Measurements from ENCODE around the gene MAP4.
A peak's percentile ranks its signal among the peaks of the same experiment; 100 is the strongest.

Gene MAP4

DNA sequence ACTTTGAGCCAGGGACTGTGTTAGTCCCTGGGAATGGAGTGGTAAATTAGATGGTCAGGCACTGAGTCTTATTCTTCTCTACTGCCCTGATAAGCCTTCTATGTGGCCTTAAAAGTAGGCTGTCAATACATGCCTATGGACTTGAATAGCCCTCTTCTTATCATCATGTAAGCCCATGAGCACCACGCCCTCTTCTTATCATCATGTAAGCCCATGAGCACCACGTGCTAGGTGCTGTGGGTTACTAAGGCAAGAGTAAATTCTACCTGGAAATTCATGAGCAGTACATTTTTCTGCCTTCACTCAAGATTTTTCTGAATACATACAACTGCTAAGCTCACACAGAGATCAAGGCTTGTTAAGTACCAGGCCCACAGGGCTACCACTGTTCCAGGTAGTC lies 144.8 kb downstream of the MAP4 start:
- Histone ChIP-seq H2BK120ac (ENCODE audit: insufficient read depth, low read length, poor library complexity) (no peak overlapping the region), H3K4me2 (ENCODE audit: low read length) (no peak overlapping the region), H3K14ac (ENCODE audit: low read length) (no peak overlapping the region), H3K27me3 (ENCODE audit: insufficient read depth, low read length) (no peaks in the 10 kb centered on the region), H4K91ac (ENCODE audit: low read depth, low read length) (no peak overlapping the region), H3K4me1 (ENCODE audit: control insufficient read depth in 1 of 2, insufficient read depth in 2 of 2, low read length in 2 of 2) (no peaks in the 10 kb centered on the region), H2BK5ac (ENCODE audit: low read depth, low read length, poor library complexity) (no peak overlapping the region), H3K4ac (ENCODE audit: low read depth, low read length) (no peak overlapping the region), H3K9ac (ENCODE audit: low read length) (no peak overlapping the region), H4K12ac (ENCODE audit: low read depth, low read length) (no peak overlapping the region), H3K79me1 (ENCODE audit: low read length) (no peaks in the 10 kb centered on the region), H3K36me3 (ENCODE audit: control insufficient read depth in 1 of 2, insufficient read depth in 2 of 2, low read length in 2 of 2) (peaks cover 42 to 62% of the 10 kb centered on the region in 2 experiments), H2BK12ac (ENCODE audit: low read length) (no peak overlapping the region), H3K79me2 (ENCODE audit: control insufficient read depth, insufficient read depth, low read length, poor library complexity) (no peaks in the 10 kb centered on the region), H3K18ac (ENCODE audit: low read length) (no peak overlapping the region), H2AK5ac (ENCODE audit: low read length) (no peak overlapping the region), H3K23ac (ENCODE audit: low read length) (no peak overlapping the region), H3K4me3 (ENCODE audit: low read depth, low read length) (no peak overlapping the region), H3K27ac (ENCODE audit: low read depth, low read length) (no peak overlapping the region), H4K8ac (ENCODE audit: low read depth, low read length) (no peak overlapping the region), H2AFZ (ENCODE audit: insufficient read depth, low read length, poor library complexity) (no peak overlapping the region), H3K9me3 (ENCODE audit: insufficient read depth, low read depth, low read length) (peaks cover 2% of the 10 kb centered on the region)
- peak; percentile 18 to 41 for DNase-seq
- no CpG with 5 or more reads among the region's 2 CpGs for WGBS (ENCODE audit: extremely low coverage, insufficient coverage, insufficient read length)

DNA sequence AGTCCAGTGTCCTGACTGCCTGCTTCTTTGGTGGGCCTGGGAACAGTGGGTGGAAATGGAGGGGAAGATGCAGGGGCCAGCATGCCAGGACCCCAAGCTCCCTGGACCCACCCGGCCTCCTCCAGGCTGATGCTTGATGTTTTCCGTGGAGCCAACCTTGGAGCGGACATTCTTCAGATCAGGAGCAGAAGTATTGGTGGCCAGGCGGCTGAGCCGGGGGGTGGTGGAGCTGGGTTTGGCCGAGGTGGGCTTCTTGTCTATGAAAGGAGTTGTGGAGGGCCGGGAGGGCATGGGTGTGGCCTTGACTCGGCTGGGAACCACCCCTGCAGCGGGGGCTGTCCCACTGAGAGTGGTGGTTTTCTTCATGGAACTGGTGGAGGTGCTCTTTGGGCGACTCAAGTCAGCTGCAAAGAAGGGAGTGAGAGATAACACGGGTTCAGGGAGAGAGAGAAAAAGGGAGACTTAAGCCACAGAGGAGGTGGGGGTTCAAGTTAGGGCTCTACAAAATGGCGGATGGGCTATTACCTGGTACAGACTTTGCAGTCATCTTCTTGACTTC lies 145.4 kb downstream of the MAP4 start:
- H4K91ac ChIP-seq (ENCODE audit: low read depth, low read length), result no peak overlapping the region

DNA sequence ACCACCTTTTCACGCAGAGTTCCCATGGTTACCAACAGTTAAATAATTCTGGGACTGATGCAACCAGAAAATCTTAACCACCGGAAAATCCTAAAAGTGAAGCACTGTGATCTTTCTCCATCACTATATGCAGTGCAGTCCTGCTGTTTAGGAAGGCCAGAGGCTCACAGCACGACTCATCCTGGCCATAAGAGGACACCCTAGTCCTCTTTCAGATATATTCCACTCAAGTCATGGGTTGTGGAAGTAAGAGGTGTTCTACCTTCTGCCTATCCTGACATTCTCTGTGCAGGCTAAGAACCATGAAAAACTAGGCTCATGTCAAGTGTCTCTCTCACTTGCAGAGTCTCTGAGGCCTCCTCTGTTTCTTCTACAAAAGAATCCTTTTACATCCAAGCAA lies 146.1 kb downstream of the MAP4 start:
- Histone ChIP-seq H3K27ac (ENCODE audit: low read depth, low read length) (no peak overlapping the region), H4K8ac (ENCODE audit: low read depth, low read length) (no peak overlapping the region), H3K9ac (ENCODE audit: low read length) (no peak overlapping the region), H2BK120ac (ENCODE audit: insufficient read depth, low read length, poor library complexity) (no peak overlapping the region), H3K79me1 (ENCODE audit: low read length) (no peaks in the 10 kb centered on the region), H2AFZ (ENCODE audit: insufficient read depth, low read length, poor library complexity) (no peak overlapping the region), H3K27me3 (ENCODE audit: insufficient read depth, low read length) (no peaks in the 10 kb centered on the region), H3K79me2 (ENCODE audit: control insufficient read depth, insufficient read depth, low read length, poor library complexity) (no peaks in the 10 kb centered on the region), H3K9me3 (ENCODE audit: insufficient read depth, low read depth, low read length) (peaks cover 2% of the 10 kb centered on the region), H3K18ac (ENCODE audit: low read length) (no peak overlapping the region), H3K14ac (ENCODE audit: low read length) (no peak overlapping the region), H3K4me2 (ENCODE audit: low read length) (no peak overlapping the region), H3K4ac (ENCODE audit: low read depth, low read length) (no peak overlapping the region), H3K23ac (ENCODE audit: low read length) (no peak overlapping the region), H3K4me3 (ENCODE audit: low read depth, low read length) (no peak overlapping the region), H3K36me3 (ENCODE audit: control insufficient read depth in 1 of 2, insufficient read depth in 2 of 2, low read length in 2 of 2) (peaks cover 45 to 65% of the 10 kb centered on the region in 2 experiments), H3K4me1 (ENCODE audit: control insufficient read depth in 1 of 2, insufficient read depth in 2 of 2, low read length in 2 of 2) (no peaks in the 10 kb centered on the region), H4K91ac (ENCODE audit: low read depth, low read length) (no peak overlapping the region), H2AK5ac (ENCODE audit: low read length) (no peak overlapping the region), H2BK5ac (ENCODE audit: low read depth, low read length, poor library complexity) (no peak overlapping the region), H4K12ac (ENCODE audit: low read depth, low read length) (no peak overlapping the region), H2BK12ac (ENCODE audit: low read length) (no peak overlapping the region)
- WGBS (ENCODE audit: extremely low coverage, insufficient coverage, insufficient read length), result no CpG with 5 or more reads among the region's 3 CpGs
- no peak for DNase-seq

More for the DNA sequence above, 145.4 kb downstream of the MAP4 start:
- Histone ChIP-seq H2AK5ac (ENCODE audit: low read length) (no peak overlapping the region), H3K4me3 (ENCODE audit: low read depth, low read length) (no peak overlapping the region), H2BK120ac (ENCODE audit: insufficient read depth, low read length, poor library complexity) (no peak overlapping the region), H3K4me2 (ENCODE audit: low read length) (no peak overlapping the region), H3K9me3 (ENCODE audit: insufficient read depth, low read depth, low read length) (peaks cover 2% of the 10 kb centered on the region), H3K27me3 (ENCODE audit: insufficient read depth, low read length) (no peaks in the 10 kb centered on the region), H3K4ac (ENCODE audit: low read depth, low read length) (no peak overlapping the region), H3K36me3 (ENCODE audit: control insufficient read depth in 1 of 2, insufficient read depth in 2 of 2, low read length in 2 of 2) (peaks cover 43 to 64% of the 10 kb centered on the region in 2 experiments), H3K9ac (ENCODE audit: low read length) (no peak overlapping the region), H4K8ac (ENCODE audit: low read depth, low read length) (no peak overlapping the region), H3K79me1 (ENCODE audit: low read length) (no peaks in the 10 kb centered on the region), H3K4me1 (ENCODE audit: control insufficient read depth in 1 of 2, insufficient read depth in 2 of 2, low read length in 2 of 2) (no peaks in the 10 kb centered on the region), H3K27ac (ENCODE audit: low read depth, low read length) (no peak overlapping the region), H3K79me2 (ENCODE audit: control insufficient read depth, insufficient read depth, low read length, poor library complexity) (no peaks in the 10 kb centered on the region), H2AFZ (ENCODE audit: insufficient read depth, low read length, poor library complexity) (no peak overlapping the region), H2BK5ac (ENCODE audit: low read depth, low read length, poor library complexity) (no peak overlapping the region), H4K12ac (ENCODE audit: low read depth, low read length) (no peak overlapping the region), H2BK12ac (ENCODE audit: low read length) (no peak overlapping the region), H3K14ac (ENCODE audit: low read length) (no peak overlapping the region), H3K18ac (ENCODE audit: low read length) (no peak overlapping the region), H3K23ac (ENCODE audit: low read length) (no peak overlapping the region)
- DNase-seq, result no peak
- no CpG with 5 or more reads among the region's 12 CpGs for WGBS (ENCODE audit: extremely low coverage, insufficient coverage, insufficient read length)

DNA sequence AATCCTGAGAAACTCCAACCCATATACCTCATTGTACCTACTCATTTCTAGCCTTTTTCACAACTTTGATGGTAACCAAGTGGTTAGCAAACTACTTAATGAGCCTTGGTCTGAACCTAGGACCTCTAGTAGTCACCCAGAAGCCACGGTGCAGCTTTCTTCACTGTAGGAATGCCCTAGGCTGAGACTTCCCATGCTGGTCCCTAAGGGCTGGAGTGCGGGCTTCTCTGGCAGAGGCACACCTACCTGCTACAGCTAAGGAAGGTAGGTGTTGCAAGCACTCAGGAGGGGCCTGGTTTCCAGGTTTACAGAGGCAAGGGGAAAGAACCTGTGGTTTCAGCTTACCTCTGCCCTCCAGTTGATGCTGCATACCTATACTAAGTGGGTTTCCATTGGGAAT lies 147.9 kb downstream of the MAP4 start:
- Histone ChIP-seq H3K4me3 (ENCODE audit: low read depth, low read length) (no peak overlapping the region), H3K9me3 (ENCODE audit: insufficient read depth, low read depth, low read length) (peaks cover 2% of the 10 kb centered on the region), H4K12ac (ENCODE audit: low read depth, low read length) (no peak overlapping the region), H3K79me1 (ENCODE audit: low read length) (no peaks in the 10 kb centered on the region), H3K4ac (ENCODE audit: low read depth, low read length) (no peak overlapping the region), H3K23ac (ENCODE audit: low read length) (no peak overlapping the region), H2AFZ (ENCODE audit: insufficient read depth, low read length, poor library complexity) (no peak overlapping the region), H4K91ac (ENCODE audit: low read depth, low read length) (no peak overlapping the region), H2BK12ac (ENCODE audit: low read length) (no peak overlapping the region), H3K27me3 (ENCODE audit: insufficient read depth, low read length) (no peaks in the 10 kb centered on the region), H3K14ac (ENCODE audit: low read length) (no peak overlapping the region), H3K27ac (ENCODE audit: low read depth, low read length) (no peak overlapping the region), H4K8ac (ENCODE audit: low read depth, low read length) (no peak overlapping the region), H2AK5ac (ENCODE audit: low read length) (no peak overlapping the region), H3K9ac (ENCODE audit: low read length) (no peak overlapping the region), H3K36me3 (ENCODE audit: control insufficient read depth in 1 of 2, insufficient read depth in 2 of 2, low read length in 2 of 2) (peaks cover 55 to 76% of the 10 kb centered on the region in 2 experiments), H2BK5ac (ENCODE audit: low read depth, low read length, poor library complexity) (no peak overlapping the region), H2BK120ac (ENCODE audit: insufficient read depth, low read length, poor library complexity) (no peak overlapping the region), H3K4me1 (ENCODE audit: control insufficient read depth in 1 of 2, insufficient read depth in 2 of 2, low read length in 2 of 2) (no peaks in the 10 kb centered on the region), H3K79me2 (ENCODE audit: control insufficient read depth, insufficient read depth, low read length, poor library complexity) (no peaks in the 10 kb centered on the region), H3K4me2 (ENCODE audit: low read length) (no peak overlapping the region), H3K18ac (ENCODE audit: low read length) (no peak overlapping the region)
- DNase-seq, result peak; percentile 90 to 93
- no CpG with 5 or more reads among the region's 2 CpGs for WGBS (ENCODE audit: extremely low coverage, insufficient coverage, insufficient read length)

All from trophoblast cell (in vitro differentiated cells and primary cell).